ENCODE results near the gene SLC38A1.

SLC38A1 gene

GRCh38 chr12:46242569-46242968, 26.3 kb downstream of the SLC38A1 start:
- in situ Hi-C loops (cut with MboI; ENCODE audit: low pct_unique_long_range_greater_than_20kb, low sequenced_read_pairs), result no loop called here
- DNase-seq, result no peak

- in situ Hi-C loops (cut with MboI; ENCODE audit: low pct_unique_long_range_greater_than_20kb, low sequenced_read_pairs), result no loop called here
- no peak for DNase-seq
Measured at GRCh38 chr12:46240436-46240835, 28.4 kb downstream of the SLC38A1 start.

- in situ Hi-C loops (cut with MboI; ENCODE audit: low pct_unique_long_range_greater_than_20kb, low sequenced_read_pairs), result no loop called here
Measured at GRCh38 chr12:46238821-46239220, 30.0 kb downstream of the SLC38A1 start.

GRCh38 chr12:46237371-46238045, 31.3 kb downstream of the SLC38A1 start:
- in situ Hi-C loops (cut with MboI; ENCODE audit: low pct_unique_long_range_greater_than_20kb, low sequenced_read_pairs), result no loop called here
- no peak for DNase-seq

More at GRCh38 chr12:46238821-46239220, 30.0 kb downstream of the SLC38A1 start:
- DNase-seq, result no peak

GRCh38 chr12:46234000-46234399, 34.8 kb downstream of the SLC38A1 start:
- in situ Hi-C loops (cut with MboI; ENCODE audit: low pct_unique_long_range_greater_than_20kb, low sequenced_read_pairs), result no loop called here
- no peak for DNase-seq

GRCh38 chr12:46233423-46233822, 35.4 kb downstream of the SLC38A1 start:
- in situ Hi-C loops (cut with MboI; ENCODE audit: low pct_unique_long_range_greater_than_20kb, low sequenced_read_pairs), result no loop called here
- no peak for DNase-seq

- in situ Hi-C loops (cut with MboI; ENCODE audit: low pct_unique_long_range_greater_than_20kb, low sequenced_read_pairs), result no loop called here
- no peak for DNase-seq
Measured at GRCh38 chr12:46230983-46231382, 37.9 kb downstream of the SLC38A1 start.

- DNase-seq, result no peak
- in situ Hi-C loops (cut with MboI; ENCODE audit: low pct_unique_long_range_greater_than_20kb, low sequenced_read_pairs), result no loop called here
Measured at GRCh38 chr12:46230306-46230705, 38.5 kb downstream of the SLC38A1 start.

GRCh38 chr12:46227616-46228015, 41.2 kb downstream of the SLC38A1 start:
- DNase-seq, result peak; percentile 44
- in situ Hi-C loops (cut with MboI; ENCODE audit: low pct_unique_long_range_greater_than_20kb, low sequenced_read_pairs), result no loop called here

GRCh38 chr12:46224386-46224785, 44.5 kb downstream of the SLC38A1 start:
- DNase-seq, result no peak
- in situ Hi-C loops (cut with MboI; ENCODE audit: low pct_unique_long_range_greater_than_20kb, low sequenced_read_pairs), result no loop called here

- no peak for DNase-seq
- in situ Hi-C loops (cut with MboI; ENCODE audit: low pct_unique_long_range_greater_than_20kb, low sequenced_read_pairs), result no loop called here
Measured at GRCh38 chr12:46223047-46223446, 45.8 kb downstream of the SLC38A1 start.

- no peak for DNase-seq
- in situ Hi-C loops (cut with MboI; ENCODE audit: low pct_unique_long_range_greater_than_20kb, low sequenced_read_pairs), result no loop called here
Measured at GRCh38 chr12:46222636-46223035, 46.2 kb downstream of the SLC38A1 start.

- in situ Hi-C loops (cut with MboI; ENCODE audit: low pct_unique_long_range_greater_than_20kb, low sequenced_read_pairs), result no loop called here
- DNase-seq, result no peak
Measured at GRCh38 chr12:46221255-46222128, 47.4 kb downstream of the SLC38A1 start.

- in situ Hi-C loops (cut with MboI; ENCODE audit: low pct_unique_long_range_greater_than_20kb, low sequenced_read_pairs), result no loop called here
- DNase-seq, result peak; percentile 49
Measured at GRCh38 chr12:46219877-46220655, 48.8 kb downstream of the SLC38A1 start.

GRCh38 chr12:46219132-46219876, 49.5 kb downstream of the SLC38A1 start:
- in situ Hi-C loops (cut with MboI; ENCODE audit: low pct_unique_long_range_greater_than_20kb, low sequenced_read_pairs), result no loop called here

GRCh38 chr12:46218322-46219095, 50.3 kb downstream of the SLC38A1 start:
- in situ Hi-C loops (cut with MboI; ENCODE audit: low pct_unique_long_range_greater_than_20kb, low sequenced_read_pairs), result no loop called here

More at GRCh38 chr12:46219132-46219876, 49.5 kb downstream of the SLC38A1 start:
- no peak for DNase-seq

GRCh38 chr12:46217541-46218321, 51.1 kb downstream of the SLC38A1 start:
- DNase-seq, result peak; percentile 98
- in situ Hi-C loops (cut with MboI; ENCODE audit: low pct_unique_long_range_greater_than_20kb, low sequenced_read_pairs), result no loop called here

More at GRCh38 chr12:46218322-46219095, 50.3 kb downstream of the SLC38A1 start:
- DNase-seq, result no peak

Measured in KBM-7 (cell line).